GM19193 (cell line): Measurements from ENCODE around the gene LCN2.
A peak's percentile ranks its signal among the peaks of the same experiment; 100 is the strongest.

Source experiments
- POLR2A ChIP-seq: IDR thresholded peaks from 4 replicates; pipeline ENCODE4 v1.6.1; 2011; ENCODE audit not compliant: insufficient read depth, insufficient read length; ENCODE audit errors: extremely low read depth

The LCN2 gene

DNA sequence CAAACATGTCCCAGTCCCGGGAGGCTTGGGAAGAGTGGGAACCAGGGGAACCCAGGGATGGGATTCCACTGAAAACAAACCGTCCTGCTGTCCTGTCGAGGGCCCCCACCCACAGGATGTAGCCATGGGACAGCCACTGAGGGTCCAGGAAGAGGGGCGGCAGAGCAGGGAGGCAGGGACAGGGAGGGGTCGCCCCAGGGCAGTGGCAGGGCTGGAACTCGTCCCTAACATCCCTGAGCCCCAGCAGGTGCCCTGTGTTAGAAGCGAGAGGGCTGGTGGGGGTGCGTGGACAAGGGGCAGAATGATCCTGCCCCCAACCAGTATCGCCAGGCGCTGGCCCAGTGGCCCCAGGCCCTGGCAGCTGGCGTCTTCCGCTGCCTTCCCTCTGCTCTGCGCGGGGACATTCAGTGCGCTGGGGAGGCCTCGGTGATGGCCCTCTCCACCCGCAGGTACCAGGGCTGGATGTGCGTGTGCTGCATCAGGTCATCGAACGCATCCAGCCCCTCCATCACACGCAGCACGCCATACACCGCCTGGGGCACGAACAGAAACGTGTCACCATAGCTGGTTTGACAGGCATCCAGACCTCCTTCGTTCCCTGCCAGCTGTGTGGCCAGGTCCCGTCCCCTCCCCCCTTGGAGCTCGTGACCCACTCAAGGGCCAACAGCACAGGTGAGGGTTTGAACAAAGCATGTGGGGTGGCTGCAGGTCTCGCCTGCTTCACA is 28.4 kb upstream of the LCN2 start:
- TF ChIP-seq POLR2A, result peak; percentile 8

- no peak for TF ChIP-seq POLR2A
These were observed 27.8 kb upstream of the LCN2 start for GRCh38 chr9:128121466-128121810.

- no peak for TF ChIP-seq POLR2A
These were observed 27.1 kb upstream of the LCN2 start for GRCh38 chr9:128121924-128122808.

DNA sequence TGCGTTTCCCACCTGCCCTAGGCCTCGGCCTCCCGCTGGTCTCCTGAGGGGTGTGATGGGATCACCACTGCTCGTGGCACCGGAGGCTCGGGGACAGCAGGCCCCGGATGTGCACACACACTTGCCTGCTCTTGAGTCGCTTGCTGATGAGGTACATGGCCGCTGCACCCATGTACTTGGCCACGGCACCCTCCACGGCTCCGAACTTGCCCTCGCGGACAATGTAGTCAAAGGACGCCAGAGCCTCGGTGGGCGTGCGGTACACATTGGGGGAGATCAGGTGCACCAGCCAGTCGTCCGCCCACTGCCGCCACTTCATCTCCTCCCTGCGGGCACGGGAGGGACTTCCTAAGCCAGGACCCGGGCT is 26.5 kb upstream of the LCN2 start:
- TF ChIP-seq POLR2A, result peak; percentile 19

DNA sequence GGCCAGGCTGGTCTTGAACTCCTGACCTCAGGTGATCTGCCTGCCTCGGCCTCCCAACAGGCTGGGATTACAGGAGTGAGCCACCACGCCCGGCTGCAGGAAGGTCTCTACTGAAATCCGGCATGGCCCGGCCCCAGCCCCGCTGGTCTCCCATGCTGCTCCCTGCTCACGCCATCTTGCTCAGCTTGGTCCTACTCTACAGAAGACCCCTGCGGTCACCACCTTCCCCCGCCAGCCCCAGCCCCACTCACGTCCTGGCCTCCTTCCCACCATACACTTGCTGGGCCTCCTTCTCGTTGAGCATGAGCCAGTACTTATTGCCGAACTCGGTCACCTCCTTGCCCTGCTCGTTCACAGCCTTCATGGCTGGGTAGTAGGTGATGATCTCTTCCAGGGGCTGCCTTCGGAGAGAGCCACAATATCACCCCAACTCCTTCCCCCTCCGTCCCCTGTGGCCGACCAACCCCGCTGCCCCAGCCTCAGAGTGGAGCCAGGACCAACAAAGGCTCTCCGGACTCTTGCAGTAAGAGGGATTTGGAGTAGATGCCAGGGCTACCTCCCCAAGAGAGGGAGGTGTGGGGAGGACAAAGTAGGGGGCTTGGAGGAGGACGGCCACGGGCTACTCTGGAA is 25.7 kb upstream of the LCN2 start:
- no peak for TF ChIP-seq POLR2A

DNA sequence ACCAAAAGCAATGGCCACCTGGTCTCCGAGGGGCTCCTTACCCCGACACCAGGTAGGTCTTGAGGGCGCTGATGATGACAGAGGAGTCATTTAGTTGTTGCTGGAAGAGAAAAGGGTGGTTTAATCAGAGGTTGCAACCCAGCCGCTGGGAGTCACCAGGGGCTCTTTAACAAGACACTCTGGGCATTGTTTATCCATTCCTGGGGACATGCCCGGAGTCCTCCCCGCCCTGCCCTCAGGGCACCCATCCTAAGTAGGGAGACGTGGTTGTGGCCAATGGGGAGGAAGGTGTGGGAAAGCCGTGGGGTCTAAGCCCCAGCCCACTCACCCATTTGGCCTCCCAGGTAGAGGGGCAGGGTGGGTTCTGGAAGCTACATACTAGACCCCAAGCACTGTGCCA is 24.8 kb upstream of the LCN2 start:
- no peak for TF ChIP-seq POLR2A

DNA sequence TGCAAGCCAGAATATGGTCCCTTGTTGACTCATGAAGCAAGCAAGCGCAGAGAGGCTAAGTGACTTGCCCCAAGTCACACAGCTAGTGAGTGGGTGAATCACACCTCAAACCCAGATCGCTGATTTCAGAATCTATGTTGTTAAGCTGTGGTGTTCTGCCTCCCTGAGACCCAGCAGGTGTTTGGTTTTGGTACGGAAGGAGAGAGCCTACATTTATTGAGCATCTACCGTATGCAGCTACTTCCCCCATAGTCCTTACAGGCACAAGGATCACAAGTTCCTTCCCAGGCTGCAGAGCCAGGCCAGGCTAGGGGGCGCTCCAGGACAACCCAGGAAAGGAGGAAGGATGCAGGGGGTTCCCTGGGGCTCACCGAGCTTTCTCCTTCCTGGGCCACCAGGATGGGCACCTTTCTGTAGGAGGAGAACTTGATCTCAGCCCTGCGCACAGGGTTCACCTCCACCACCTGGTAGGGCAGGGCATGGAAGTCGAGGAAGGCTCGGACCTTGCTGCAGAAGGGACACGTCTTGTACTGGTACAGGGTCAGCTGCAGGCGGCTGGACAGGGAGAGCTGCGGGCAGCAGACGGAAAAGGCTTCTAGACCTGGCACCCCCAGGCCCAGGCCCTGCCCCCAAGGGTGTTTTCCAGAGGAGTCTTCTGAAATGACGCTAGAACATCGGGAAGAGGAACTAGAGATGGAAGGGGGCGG is 24.2 kb upstream of the LCN2 start:
- TF ChIP-seq POLR2A, result no peak

- TF ChIP-seq POLR2A, result peak; percentile 17
These were observed 23.5 kb upstream of the LCN2 start for GRCh38 chr9:128125580-128126354.

DNA sequence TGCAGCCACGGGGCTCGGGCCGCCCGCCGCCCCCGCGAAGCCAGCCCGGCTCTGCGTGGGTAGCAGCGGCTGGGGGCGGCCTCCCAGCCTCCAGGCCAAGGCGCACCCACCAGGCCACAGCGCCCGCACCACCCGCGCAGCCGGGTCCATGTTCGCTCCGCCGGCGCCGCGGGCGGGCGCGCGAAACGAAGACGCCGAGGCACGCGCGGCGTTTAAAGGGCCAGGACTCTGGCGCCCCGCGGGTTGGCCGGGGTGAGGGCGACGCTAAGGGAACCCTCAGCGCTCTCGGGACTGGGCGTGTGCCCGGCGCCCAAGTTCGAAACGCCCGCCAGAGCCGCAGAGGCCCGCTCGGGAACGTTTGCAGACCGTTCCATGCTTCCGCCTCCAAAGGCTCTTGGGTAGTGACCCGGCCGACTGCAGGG is 21.7 kb upstream of the LCN2 start, which contains the start of gene PTGES2:
Gene PTGES2, minus strand, starts transcription at position 162 of the 422 bp plus-strand sequence. Its CDS starts 12 bp downstream, at position 150.
- peak; percentile 71 for TF ChIP-seq POLR2A

GRCh38 chr9:128127990-128128835 is 21.0 kb upstream of the LCN2 start:
- TF ChIP-seq POLR2A, result peak; percentile 37

- TF ChIP-seq POLR2A, result no peak
These were observed 20.2 kb upstream of the LCN2 start for GRCh38 chr9:128128836-128129590.
